Hypothalamus (tissue), 51 donors: ENCODE data around the gene KIF18B.

Experiments
- DNase-seq, 51 donors: peaks; one replicate each; lab custom pipeline; 2025; lab: John Stamatoyannopoulos, UW

The KIF18B gene

GRCh38 chr17:44887016-44887415, 60.6 kb downstream of the KIF18B start:
- no peak for DNase-seq

- DNase-seq: no peak
Measured at GRCh38 chr17:44884941-44885340, 62.6 kb downstream of the KIF18B start.

- no peak for DNase-seq
Measured at GRCh38 chr17:44881145-44881544, 66.4 kb downstream of the KIF18B start.

GRCh38 chr17:44880062-44880461, 67.5 kb downstream of the KIF18B start:
- no peak for DNase-seq

- no peak for DNase-seq
Measured at GRCh38 chr17:44879376-44879775, 68.2 kb downstream of the KIF18B start.

- peak in 1 of 51 donors; percentile 12 for DNase-seq
Measured at GRCh38 chr17:44878627-44879221, 68.8 kb downstream of the KIF18B start.

- no peak for DNase-seq
Measured at GRCh38 chr17:44877121-44877520, 70.5 kb downstream of the KIF18B start.

- no peak for DNase-seq
Measured at GRCh38 chr17:44875761-44876160, 71.8 kb downstream of the KIF18B start.
